Smooth muscle cell (in vitro differentiated cells): ENCODE results near the gene NUP98. TPM values are rescaled to one million over a fixed set of nuclear protein-coding genes. Genes with fewer than 3 reads are reported as not detected.

ENCODE experiments used
- DNase-seq: peaks from one replicate; lab custom pipeline; 2025; ENCODE audit not compliant: unreplicated experiment; lab: John Stamatoyannopoulos, UW
- H2AFZ ChIP-seq: fragments of 200-600 bp; sonication (generic); 2 replicates; pipeline ENCODE4 v1.6.0; 2016; ENCODE audit warnings: antibody characterized with exemption, low read depth, mild to moderate bottlenecking
- H3F3A ChIP-seq: fragments of 200-600 bp; sonication (generic); 2 replicates; pipeline ENCODE4 v1.6.0; 2017; ENCODE audit warnings: antibody characterized with exemption, low read depth
- H3K27ac ChIP-seq: fragments of 200-600 bp; sonication (generic); 2 replicates; pipeline ENCODE4 v1.5.1; 2016; ENCODE audit warnings: low read depth, mild to moderate bottlenecking
- H3K27me3 ChIP-seq: fragments of 200-600 bp; sonication (generic); 2 replicates; pipeline ENCODE4 v1.6.1; 2016; ENCODE audit warnings: low read depth, mild to moderate bottlenecking
- H3K36me3 ChIP-seq: fragments of 200-600 bp; sonication (generic); 2 replicates; pipeline ENCODE4 v1.5.1; 2016; ENCODE audit warnings: low read depth
- H3K4me1 ChIP-seq: fragments of 200-600 bp; sonication (generic); 2 replicates; pipeline ENCODE4 v1.5.1; 2016; ENCODE audit warnings: low read depth
- H3K4me2 ChIP-seq: fragments of 200-600 bp; sonication (generic); 2 replicates; pipeline ENCODE4 v1.6.0; 2016; ENCODE audit warnings: mild to moderate bottlenecking
- H3K4me3 ChIP-seq: fragments of 200-600 bp; sonication (generic); 2 replicates; pipeline ENCODE4 v1.5.1; 2016; ENCODE audit warnings: mild to moderate bottlenecking
- H3K79me2 ChIP-seq: fragments of 200-600 bp; sonication (generic); 2 replicates; pipeline ENCODE4 v1.6.0; 2016; ENCODE audit warnings: low read depth, mild to moderate bottlenecking
- H3K9ac ChIP-seq: fragments of 200-600 bp; sonication (generic); 2 replicates; pipeline ENCODE4 v1.6.0; 2016; ENCODE audit warnings: low read depth
- H3K9me3 ChIP-seq: fragments of 200-600 bp; sonication (generic); replicated peaks from 2 replicates; pipeline ENCODE4 v1.5.1; 2016; ENCODE audit warnings: low read depth
- H4K20me1 ChIP-seq: fragments of 200-600 bp; sonication (generic); 2 replicates; pipeline ENCODE4 v1.6.0; 2016; ENCODE audit warnings: low read depth
- WGBS: methylation state at CpG from one replicate; pipeline ENCODE4 v1.1.7; 2016; ENCODE audit warnings: low lambda C conversion rate; 5-methylcytosine and 5-hydroxymethylcytosine counted together
- polyA plus RNA-seq: library from polyadenylated mRNA; unstranded; fragments of >200 nt; fragmentation: Nextera tagmentation; extraction: Ambion mirVana; gene quantifications from 2 replicates; pipeline ENCODE4 v1.2.1, GENCODE V29; 2016
- total RNA-seq: library from RNA; depleted of rRNA; stranded (reverse); fragments of >200 nt; gene quantifications from 2 replicates; pipeline ENCODE4 v1.2.3, GENCODE V29; 2014
- TF ChIP-seq, protein P1 (sequence below): fragments of 200-600 bp; sonication (generic); IDR thresholded peaks from 2 replicates; pipeline ENCODE4 v1.5.1; 2017; ENCODE audit warnings: borderline replicate concordance, mild to moderate bottlenecking, antibody characterized with exemption; ENCODE audit not compliant: insufficient read depth, poor library complexity, severe bottlenecking

NUP98 gene
- total and polyA plus RNA-seq, 2 experiments from 2014 or later, result 19.6 to 84.0 TPM

DNA sequence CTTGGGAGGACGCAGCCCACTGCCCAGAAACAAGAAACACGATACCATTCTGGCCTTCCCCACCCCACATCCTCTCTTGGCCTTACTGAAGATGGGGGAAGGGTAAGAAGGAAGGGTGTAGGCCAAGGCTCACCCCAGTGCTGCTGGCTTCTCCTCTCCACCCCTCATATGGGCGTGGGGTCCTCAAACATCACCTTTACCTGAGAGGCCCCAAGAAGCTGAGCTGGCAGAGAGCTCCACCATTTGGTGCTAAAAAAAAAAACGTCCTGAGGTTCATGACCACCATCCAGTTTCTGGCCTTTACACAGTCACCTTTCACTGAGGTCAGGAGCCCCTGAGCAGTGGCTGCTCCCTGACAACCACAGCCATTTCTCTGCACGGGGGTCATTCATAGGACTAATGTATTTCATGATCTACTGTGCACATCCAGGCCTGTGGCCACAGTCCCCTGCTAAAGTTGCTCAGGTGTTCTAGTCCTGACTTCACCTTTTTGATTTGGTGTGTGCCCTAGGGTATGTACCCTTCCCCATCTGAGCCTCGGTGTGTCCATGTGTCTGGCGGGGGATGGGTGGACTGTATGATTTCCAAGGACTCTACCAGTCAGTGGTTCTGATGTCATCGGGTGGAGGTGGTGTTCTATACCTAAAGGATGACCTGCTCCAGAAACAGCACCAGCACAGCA is 28.3 kb upstream of the NUP98 start:
- H3K27me3 ChIP-seq, result no peaks in the 10 kb centered on the region
- H3F3A ChIP-seq, result no peaks in the 10 kb centered on the region
- H2AFZ ChIP-seq, result no peak overlapping the region
- no peaks in the 10 kb centered on the region for H3K9me3 ChIP-seq
- no peak overlapping the region for H3K4me3 ChIP-seq
- H3K4me1 ChIP-seq, result no peaks in the 10 kb centered on the region
- TF ChIP-seq, protein P1, sequence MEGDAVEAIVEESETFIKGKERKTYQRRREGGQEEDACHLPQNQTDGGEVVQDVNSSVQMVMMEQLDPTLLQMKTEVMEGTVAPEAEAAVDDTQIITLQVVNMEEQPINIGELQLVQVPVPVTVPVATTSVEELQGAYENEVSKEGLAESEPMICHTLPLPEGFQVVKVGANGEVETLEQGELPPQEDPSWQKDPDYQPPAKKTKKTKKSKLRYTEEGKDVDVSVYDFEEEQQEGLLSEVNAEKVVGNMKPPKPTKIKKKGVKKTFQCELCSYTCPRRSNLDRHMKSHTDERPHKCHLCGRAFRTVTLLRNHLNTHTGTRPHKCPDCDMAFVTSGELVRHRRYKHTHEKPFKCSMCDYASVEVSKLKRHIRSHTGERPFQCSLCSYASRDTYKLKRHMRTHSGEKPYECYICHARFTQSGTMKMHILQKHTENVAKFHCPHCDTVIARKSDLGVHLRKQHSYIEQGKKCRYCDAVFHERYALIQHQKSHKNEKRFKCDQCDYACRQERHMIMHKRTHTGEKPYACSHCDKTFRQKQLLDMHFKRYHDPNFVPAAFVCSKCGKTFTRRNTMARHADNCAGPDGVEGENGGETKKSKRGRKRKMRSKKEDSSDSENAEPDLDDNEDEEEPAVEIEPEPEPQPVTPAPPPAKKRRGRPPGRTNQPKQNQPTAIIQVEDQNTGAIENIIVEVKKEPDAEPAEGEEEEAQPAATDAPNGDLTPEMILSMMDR, result no peak
- DNase-seq, result no peak
- H3K9ac ChIP-seq, result no peak overlapping the region
- H3K4me2 ChIP-seq, result no peak overlapping the region
- peaks cover 30% of the 10 kb centered on the region for H4K20me1 ChIP-seq
- H3K27ac ChIP-seq, result no peak overlapping the region
- peaks cover 14% of the 10 kb centered on the region for H3K79me2 ChIP-seq
- 88% methylated on average over 8 of the region's 8 CpGs for WGBS
- H3K36me3 ChIP-seq, result no peaks in the 10 kb centered on the region

DNA sequence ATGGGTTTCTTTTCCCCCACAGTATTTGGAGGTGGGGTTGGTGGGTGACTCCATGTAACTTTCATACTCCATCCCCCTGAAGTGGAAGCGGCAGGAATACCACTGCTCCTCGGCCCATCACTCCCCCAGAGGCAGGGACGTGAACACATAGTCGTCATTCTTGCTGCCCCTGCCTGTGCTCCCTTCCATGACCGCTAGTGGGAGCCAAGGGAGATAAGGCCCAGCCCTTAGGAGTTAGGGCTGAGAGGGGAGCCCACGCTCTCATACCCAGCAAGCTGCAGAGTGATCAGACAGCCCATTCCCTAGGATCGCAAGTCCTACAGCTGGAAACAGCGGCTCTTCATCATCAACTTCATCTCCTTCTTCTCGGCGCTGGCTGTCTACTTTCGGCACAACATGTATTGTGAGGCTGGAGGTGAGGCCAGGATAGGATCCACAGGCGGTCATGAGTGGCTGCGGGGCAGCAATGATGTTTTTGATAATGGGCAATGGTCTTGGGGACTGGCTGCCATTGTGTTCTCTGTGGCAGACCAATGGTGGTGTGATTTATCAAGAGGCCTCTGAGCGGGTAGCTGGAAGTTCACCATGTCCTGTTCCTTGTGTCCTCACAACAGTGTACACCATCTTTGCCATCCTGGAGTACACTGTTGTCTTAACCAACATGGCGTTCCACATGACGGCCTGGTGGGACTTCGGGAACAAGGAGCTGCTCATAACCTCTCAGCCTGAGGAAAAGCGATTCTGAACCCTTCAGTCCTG is 27.5 kb upstream of the NUP98 start:
- Histone ChIP-seq H2AFZ (no peak overlapping the region), H3K36me3 (no peaks in the 10 kb centered on the region), H3K9ac (no peak overlapping the region), H3K4me3 (no peak overlapping the region), H3K9me3 (no peaks in the 10 kb centered on the region), H3K27ac (no peak overlapping the region), H3K4me2 (no peak overlapping the region), H4K20me1 (peaks cover 23% of the 10 kb centered on the region), H3F3A (no peaks in the 10 kb centered on the region), H3K4me1 (no peaks in the 10 kb centered on the region), H3K79me2 (peaks cover 7% of the 10 kb centered on the region), H3K27me3 (no peaks in the 10 kb centered on the region)
- 74% methylated on average over 18 of the region's 18 CpGs for WGBS
- no peak for DNase-seq
- TF ChIP-seq, protein P1, result peak; percentile 38

DNA sequence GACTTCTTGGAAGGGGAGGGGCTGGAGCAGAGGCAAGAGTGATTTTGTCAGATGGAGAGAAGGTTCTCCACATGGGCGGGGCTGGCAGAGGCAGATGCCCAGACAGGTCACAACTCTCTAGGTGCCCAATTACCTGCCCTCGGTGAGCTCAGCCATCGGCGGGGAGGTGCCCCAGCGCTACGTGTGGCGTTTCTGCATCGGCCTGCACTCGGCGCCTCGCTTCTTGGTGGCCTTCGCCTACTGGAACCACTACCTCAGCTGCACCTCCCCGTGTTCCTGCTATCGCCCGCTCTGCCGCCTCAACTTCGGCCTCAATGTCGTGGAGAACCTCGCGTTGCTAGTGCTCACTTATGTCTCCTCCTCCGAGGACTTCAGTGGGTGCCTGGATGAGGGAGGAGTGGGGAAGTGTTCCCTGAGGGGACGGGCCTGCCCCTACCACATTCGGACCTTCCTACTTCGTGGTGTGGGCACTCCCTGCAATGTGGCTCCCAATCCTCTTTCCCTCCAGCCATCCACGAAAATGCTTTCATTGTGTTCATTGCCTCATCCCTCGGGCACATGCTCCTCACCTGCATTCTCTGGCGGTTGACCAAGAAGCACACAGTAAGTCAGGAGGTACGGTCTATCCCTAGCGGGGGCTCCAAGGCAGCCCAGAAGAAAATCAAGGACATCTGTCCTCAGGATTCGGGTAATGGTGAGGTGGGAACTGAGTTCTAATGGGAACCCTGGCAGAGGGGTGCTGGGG is 26.6 kb upstream of the NUP98 start:
- TF ChIP-seq, protein P1, result no peak
- Histone ChIP-seq H3K36me3 (no peaks in the 10 kb centered on the region), H3K27ac (no peak overlapping the region), H3K27me3 (no peaks in the 10 kb centered on the region), H3F3A (no peaks in the 10 kb centered on the region), H3K9me3 (no peaks in the 10 kb centered on the region), H3K9ac (no peak overlapping the region), H3K4me1 (no peaks in the 10 kb centered on the region), H3K4me2 (no peak overlapping the region), H2AFZ (no peak overlapping the region), H3K79me2 (no peaks in the 10 kb centered on the region), H3K4me3 (no peak overlapping the region), H4K20me1 (peaks cover 13% of the 10 kb centered on the region)
- DNase-seq, result no peak
- 98% methylated on average over 30 of the region's 30 CpGs for WGBS
